ENCODE data around the gene DMD. TPM values are rescaled to one million over a fixed set of nuclear protein-coding genes. Genes with fewer than 3 reads are reported as not detected.

Gene DMD
- total and polyA plus RNA-seq, 2 donors (not counting 1 experiment from before 2014, with no cell fraction given): 2.0 to 51.8 TPM

DNA sequence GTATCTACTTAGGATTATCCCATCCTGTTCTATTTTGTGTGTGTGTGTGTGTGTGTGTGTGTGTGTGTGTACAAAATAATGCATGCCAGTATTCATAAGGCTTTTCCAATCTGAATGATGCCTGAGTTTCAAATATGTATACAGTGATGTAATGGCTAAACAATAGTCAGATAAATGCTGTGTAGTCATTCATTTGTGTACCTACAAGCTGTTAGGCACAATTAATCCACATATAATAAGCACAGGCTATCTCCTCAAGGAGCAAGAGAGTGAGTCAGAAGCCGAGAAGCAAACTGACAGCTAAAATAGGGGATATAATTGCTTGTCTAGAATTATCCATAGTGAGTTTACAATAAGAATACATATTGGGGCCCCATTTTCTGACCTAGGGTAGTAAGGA is 15.7 kb downstream of the DMD start:
- Histone ChIP-seq H3K27me3 (replicated peaks in 1 of 4; ENCODE audit: control extremely low read depth in 1 of 4, control insufficient read depth in 3 of 4, insufficient read depth in 4 of 4, low read length in 3 of 4) (no peaks in the 10 kb centered on the region), H3K36me3 (replicated peaks in 1 of 2; ENCODE audit: control extremely low read depth in 1 of 2, control insufficient read depth in 1 of 2, extremely low read depth in 1 of 2, insufficient read depth in 2 of 2, low read length in 1 of 2) (no peaks in the 10 kb centered on the region), H3K4me2 (replicated peaks; ENCODE audit: low read depth, low read length, poor library complexity, severe bottlenecking) (no peak overlapping the region), H3K9ac (ENCODE audit: low read length) (no peak overlapping the region), H4K20me1 (ENCODE audit: control insufficient read depth, insufficient read depth, low read length, poor library complexity, severe bottlenecking) (no peaks in the 10 kb centered on the region), H3K9me3 (ENCODE audit: control extremely low read depth in 1 of 3, control insufficient read depth in 2 of 3, insufficient read depth in 1 of 3, low read length in 2 of 3) (no peaks in the 10 kb centered on the region), H3K4me1 (ENCODE audit: control insufficient read depth in 2 of 2, insufficient read depth in 2 of 2, low read length in 2 of 2) (no peaks in the 10 kb centered on the region), H3K79me2 (ENCODE audit: control insufficient read depth, insufficient read depth, low read length) (no peaks in the 10 kb centered on the region), H3K4me3 (ENCODE audit: control extremely low read depth in 1 of 5, extremely low read depth in 1 of 5, insufficient read depth in 1 of 5, low read depth in 2 of 5, low read length in 4 of 5) (no peak overlapping the region), H2AFZ (ENCODE audit: insufficient read depth, low read depth, low read length, poor library complexity, severe bottlenecking) (no peak overlapping the region), H3K27ac (ENCODE audit: low read length in 2 of 2) (no peak overlapping the region)
- intact Hi-C loops (cut with micrococcal nuclease): no loop called here
- Mint-ChIP-seq H3K27ac (no peak overlapping the region), H3K9me3 (ENCODE audit: insufficient read depth) (no peaks in the 10 kb centered on the region), H3K4me1 (no peaks in the 10 kb centered on the region), H3K4me3 (no peak overlapping the region), H3K27me3 (no peaks in the 10 kb centered on the region)
- CTCF ChIA-PET: no interaction called here
- DNase-seq (no peak), ATAC-seq (ENCODE audit: low read depth) (no peak)
- POLR2A ChIA-PET: no interaction called here
- TF ChIP-seq, protein P1, sequence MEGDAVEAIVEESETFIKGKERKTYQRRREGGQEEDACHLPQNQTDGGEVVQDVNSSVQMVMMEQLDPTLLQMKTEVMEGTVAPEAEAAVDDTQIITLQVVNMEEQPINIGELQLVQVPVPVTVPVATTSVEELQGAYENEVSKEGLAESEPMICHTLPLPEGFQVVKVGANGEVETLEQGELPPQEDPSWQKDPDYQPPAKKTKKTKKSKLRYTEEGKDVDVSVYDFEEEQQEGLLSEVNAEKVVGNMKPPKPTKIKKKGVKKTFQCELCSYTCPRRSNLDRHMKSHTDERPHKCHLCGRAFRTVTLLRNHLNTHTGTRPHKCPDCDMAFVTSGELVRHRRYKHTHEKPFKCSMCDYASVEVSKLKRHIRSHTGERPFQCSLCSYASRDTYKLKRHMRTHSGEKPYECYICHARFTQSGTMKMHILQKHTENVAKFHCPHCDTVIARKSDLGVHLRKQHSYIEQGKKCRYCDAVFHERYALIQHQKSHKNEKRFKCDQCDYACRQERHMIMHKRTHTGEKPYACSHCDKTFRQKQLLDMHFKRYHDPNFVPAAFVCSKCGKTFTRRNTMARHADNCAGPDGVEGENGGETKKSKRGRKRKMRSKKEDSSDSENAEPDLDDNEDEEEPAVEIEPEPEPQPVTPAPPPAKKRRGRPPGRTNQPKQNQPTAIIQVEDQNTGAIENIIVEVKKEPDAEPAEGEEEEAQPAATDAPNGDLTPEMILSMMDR (IDR thresholded peaks at IDR 0.05): no peak
- no peak for TF ChIP-seq EZH2 (IDR thresholded peaks at IDR 0.05; ENCODE audit: borderline replicate concordance, insufficient read depth, low read depth, low read length, poor library complexity, severe bottlenecking)
- WGBS (ENCODE audit: insufficient coverage): no CpG with 5 or more reads among the region's 1 CpG

DNA sequence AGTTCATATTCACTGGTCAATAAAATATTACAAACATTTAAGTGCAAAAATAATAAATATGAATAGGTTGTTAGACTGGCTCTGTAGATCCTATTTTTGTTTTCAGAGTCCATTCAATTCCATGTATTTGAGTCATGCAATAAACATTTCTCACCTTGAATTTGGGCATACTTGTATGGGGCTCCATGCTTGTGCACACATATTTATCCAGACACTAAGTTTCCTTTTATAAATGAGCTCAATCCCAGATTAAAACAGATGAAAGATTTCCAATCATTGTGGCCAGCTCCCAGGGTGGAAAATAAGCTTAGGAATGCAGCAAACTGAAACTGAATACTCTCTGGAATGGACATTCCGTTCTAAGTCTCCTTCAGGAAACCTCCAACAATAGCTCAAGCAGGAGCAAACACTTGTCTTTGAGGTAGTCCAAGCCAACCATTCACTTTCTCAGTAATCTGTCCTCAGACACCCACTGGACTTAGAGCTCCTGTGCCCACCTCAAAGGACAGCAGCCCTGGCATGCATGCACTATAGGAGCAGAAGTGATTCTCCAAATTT is 16.4 kb downstream of the DMD start:
- H3K36me3 ChIP-seq (replicated peaks in 1 of 2; ENCODE audit: control extremely low read depth in 1 of 2, control insufficient read depth in 1 of 2, extremely low read depth in 1 of 2, insufficient read depth in 2 of 2, low read length in 1 of 2): no peaks in the 10 kb centered on the region
- no peaks in the 10 kb centered on the region for H3K79me2 ChIP-seq (ENCODE audit: control insufficient read depth, insufficient read depth, low read length)
- no peak overlapping the region for H3K9ac ChIP-seq (ENCODE audit: low read length)
- Mint-ChIP-seq H3K9me3 (ENCODE audit: insufficient read depth) (no peaks in the 10 kb centered on the region), H3K27ac (no peak overlapping the region), H3K4me1 (no peaks in the 10 kb centered on the region), H3K4me3 (no peak overlapping the region), H3K27me3 (no peaks in the 10 kb centered on the region)
- no peak for ATAC-seq (ENCODE audit: low read depth)
- TF ChIP-seq EZH2 (IDR thresholded peaks at IDR 0.05; ENCODE audit: borderline replicate concordance, insufficient read depth, low read depth, low read length, poor library complexity, severe bottlenecking): no peak
- TF ChIP-seq, protein P1 (IDR thresholded peaks at IDR 0.05): no peak
- no peaks in the 10 kb centered on the region for H3K4me1 ChIP-seq (ENCODE audit: control insufficient read depth in 2 of 2, insufficient read depth in 2 of 2, low read length in 2 of 2)
- H3K4me2 ChIP-seq (replicated peaks; ENCODE audit: low read depth, low read length, poor library complexity, severe bottlenecking): no peak overlapping the region
- DNase-seq: no peak
- intact Hi-C loops (cut with micrococcal nuclease): no loop called here
- no peak overlapping the region for H2AFZ ChIP-seq (ENCODE audit: insufficient read depth, low read depth, low read length, poor library complexity, severe bottlenecking)
- no CpG with 5 or more reads among the region's 1 CpG for WGBS (ENCODE audit: insufficient coverage)
- H3K27ac ChIP-seq (ENCODE audit: low read length in 2 of 2): no peak overlapping the region
- no peak overlapping the region for H3K4me3 ChIP-seq (ENCODE audit: control extremely low read depth in 1 of 5, extremely low read depth in 1 of 5, insufficient read depth in 1 of 5, low read depth in 2 of 5, low read length in 4 of 5)
- ChIA-PET POLR2A (no interaction called here), CTCF (no interaction called here)
- H3K9me3 ChIP-seq (ENCODE audit: control extremely low read depth in 1 of 3, control insufficient read depth in 2 of 3, insufficient read depth in 1 of 3, low read length in 2 of 3): no peaks in the 10 kb centered on the region
- no peaks in the 10 kb centered on the region for H3K27me3 ChIP-seq (replicated peaks in 1 of 4; ENCODE audit: control extremely low read depth in 1 of 4, control insufficient read depth in 3 of 4, insufficient read depth in 4 of 4, low read length in 3 of 4)
- H4K20me1 ChIP-seq (ENCODE audit: control insufficient read depth, insufficient read depth, low read length, poor library complexity, severe bottlenecking): no peaks in the 10 kb centered on the region
